Measurements from ENCODE around the gene USP3. TPM values are rescaled to one million over a fixed set of nuclear protein-coding genes. Genes with fewer than 3 reads are reported as not detected.

The USP3 gene
- total and polyA plus RNA-seq, 2 of the 4 experiments (the other 2 are of a cell fraction), result 17.3 to 52.3 TPM

- Histone ChIP-seq H3K4me1 (ENCODE audit: control insufficient read depth, insufficient read depth, low read length) (peaks cover 13% of the 10 kb centered on the region), H2BK120ac (ENCODE audit: low read depth, low read length) (no peak overlapping the region), H2AFZ (replicated peaks; ENCODE audit: low read length, poor library complexity) (no peak overlapping the region), H3K14ac (replicated peaks; ENCODE audit: low read depth, low read length) (peak overlapping the region; percentile 61; the same call in 1 of the 2 replicates), H3K79me1 (ENCODE audit: low read depth in 1 of 2, low read length in 2 of 2) (peaks cover 36 to 81% of the 10 kb centered on the region in 2 experiments), H3K9me3 (ENCODE audit: control insufficient read depth, insufficient read depth, low read length) (no peaks in the 10 kb centered on the region), H4K8ac (ENCODE audit: low read depth in 2 of 2, low read length in 2 of 2) (peak overlapping the region in 1 of 2 experiments; percentile 10; a peak in 1 of 4 replicates), H2BK20ac (ENCODE audit: low read depth, low read length) (no peak overlapping the region), H3K4ac (ENCODE audit: low read depth, low read length) (no peak overlapping the region), H3K27me3 (ENCODE audit: control insufficient read depth, insufficient read depth, low read length) (no peaks in the 10 kb centered on the region), H3K9ac (ENCODE audit: low read depth, low read length) (no peak overlapping the region), H4K20me1 (ENCODE audit: insufficient read depth, low read length) (peaks cover 62% of the 10 kb centered on the region), H4K91ac (ENCODE audit: insufficient read depth, low read depth, low read length) (no peak overlapping the region), H3K9me1 (ENCODE audit: insufficient read depth, low read length) (peaks cover 19% of the 10 kb centered on the region), H3K56ac (ENCODE audit: extremely low read depth, insufficient read depth, low read length) (no peak overlapping the region), H3K4me3 (ENCODE audit: insufficient read depth, low read depth, low read length) (no peak overlapping the region), H2BK15ac (ENCODE audit: low read depth, low read length) (no peak overlapping the region), H3K27ac (ENCODE audit: insufficient read depth, low read length) (no peak overlapping the region), H2AK5ac (ENCODE audit: low read depth, low read length) (no peak overlapping the region), H3K36me3 (ENCODE audit: control insufficient read depth, insufficient read depth, low read length) (no peaks in the 10 kb centered on the region), H3K18ac (ENCODE audit: low read depth, low read length) (peak overlapping the region; percentile 31; the same call in 1 of the 2 replicates), H3K4me2 (ENCODE audit: low read depth, low read length) (no peak overlapping the region), H2BK5ac (ENCODE audit: low read depth, low read length, poor library complexity, severe bottlenecking) (no peak overlapping the region), H2AK9ac (replicated peaks; ENCODE audit: low read depth, low read length, poor library complexity) (no peak overlapping the region), H4K5ac (ENCODE audit: low read depth, low read length) (no peak overlapping the region), H3K23ac (ENCODE audit: low read depth, low read length) (peak overlapping the region; percentile 17; the same call in 1 of the 2 replicates)
- BruUV-seq (replicated peaks), result no TSS peak
- no peak for TF ChIP-seq POLR2A (IDR thresholded peaks at IDR 0.05; ENCODE audit: low read depth, low read length)
- TF ChIP-seq MAZ (IDR thresholded peaks at IDR 0.05; ENCODE audit: borderline replicate concordance, low read depth, low read length), result no peak
- no peak for TF ChIP-seq SMC3 (IDR thresholded peaks at IDR 0.05; ENCODE audit: low read depth, low read length)
- no peak for TF ChIP-seq ELK1 (IDR thresholded peaks at IDR 0.05; ENCODE audit: borderline replicate concordance, low read depth, low read length)
- TF ChIP-seq RAD21 (IDR thresholded peaks at IDR 0.05; ENCODE audit: low read length), result no peak
- TF ChIP-seq FOS (IDR thresholded peaks at IDR 0.05; ENCODE audit: low read depth, low read length), result no peak
- no peak for TF ChIP-seq CTCF (conservative IDR thresholded peaks at IDR 0.05; ENCODE audit: low read depth, low read length)
- TF ChIP-seq MXI1 (IDR thresholded peaks at IDR 0.05; ENCODE audit: borderline replicate concordance, low read depth, low read length), result no peak
- TF ChIP-seq RCOR1 (IDR thresholded peaks at IDR 0.05; ENCODE audit: insufficient replicate concordance, low read length), result no peak
- no peak for TF ChIP-seq CEBPB (IDR thresholded peaks at IDR 0.05; ENCODE audit: low read depth, low read length)
- no peak for TF ChIP-seq RFX5 (IDR thresholded peaks at IDR 0.05; ENCODE audit: low read depth, low read length)
- no peak for TF ChIP-seq NFE2L2 (IDR thresholded peaks at IDR 0.05; ENCODE audit: low read depth, low read length)
- TF ChIP-seq CHD1 (IDR thresholded peaks at IDR 0.05; ENCODE audit: low read depth, low read length), result no peak
- TF ChIP-seq BHLHE40 (IDR thresholded peaks at IDR 0.05; ENCODE audit: low read depth, low read length), result no peak
- no peak for TF ChIP-seq USF2 (IDR thresholded peaks at IDR 0.05; ENCODE audit: low read depth, low read length)
- TF ChIP-seq MAFK (IDR thresholded peaks at IDR 0.05; ENCODE audit: low read depth, low read length), result no peak
- DNase-seq (no peak), ATAC-seq (ENCODE audit: low read depth) (no peak)
- in situ Hi-C loops (cut with MboI; ENCODE audit: low sequenced_read_pairs) (no loop called here), intact Hi-C loops (cut with micrococcal nuclease) (no loop called here), dilution Hi-C loops (cut with HindIII; ENCODE audit: low sequenced_read_pairs, unreplicated experiment) (no loop called here)
- ChIA-PET POLR2A (ENCODE audit: unreplicated experiment) (no interaction called here), CTCF (no interaction called here)
- WGBS, 2 experiments (ENCODE audit: extremely low coverage in 2 of 2, insufficient read length in 1 of 2), result no CpG with 5 or more reads among the region's 4 CpGs
Measured at GRCh38 chr15:63528138-63528659, 23.8 kb downstream of the USP3 start.
